CD4-positive, alpha-beta T cell treated with Interleukin-6 for 4 hours (primary cell): ENCODE data around the gene AGAP2.

Experiments
- DNase-seq: peaks from one replicate; pipeline ENCODE4 v3.0.0-alpha.2; 2020; ENCODE audit warnings: mixed read lengths

AGAP2 gene

DNA sequence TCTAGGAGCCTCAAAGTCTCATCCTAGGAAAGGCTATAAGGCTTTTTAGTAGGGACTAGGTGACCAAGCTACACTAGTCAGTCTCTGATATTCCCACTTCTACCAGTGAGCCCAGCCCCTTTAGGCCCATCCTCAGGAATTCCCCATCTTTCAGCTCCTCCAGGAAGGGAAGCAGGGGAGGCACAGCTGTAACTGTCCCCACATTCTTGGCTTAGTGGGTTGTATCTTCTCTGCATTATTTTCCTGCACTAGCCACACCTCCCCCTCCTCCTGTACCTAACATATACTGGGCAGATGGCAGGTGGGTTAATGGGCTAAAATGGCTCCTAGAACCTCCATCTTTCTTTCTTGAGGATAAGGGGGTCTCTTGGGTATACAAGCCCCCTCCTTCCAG, 28.8 kb upstream of the AGAP2 start:
- DNase-seq, result no peak

DNA sequence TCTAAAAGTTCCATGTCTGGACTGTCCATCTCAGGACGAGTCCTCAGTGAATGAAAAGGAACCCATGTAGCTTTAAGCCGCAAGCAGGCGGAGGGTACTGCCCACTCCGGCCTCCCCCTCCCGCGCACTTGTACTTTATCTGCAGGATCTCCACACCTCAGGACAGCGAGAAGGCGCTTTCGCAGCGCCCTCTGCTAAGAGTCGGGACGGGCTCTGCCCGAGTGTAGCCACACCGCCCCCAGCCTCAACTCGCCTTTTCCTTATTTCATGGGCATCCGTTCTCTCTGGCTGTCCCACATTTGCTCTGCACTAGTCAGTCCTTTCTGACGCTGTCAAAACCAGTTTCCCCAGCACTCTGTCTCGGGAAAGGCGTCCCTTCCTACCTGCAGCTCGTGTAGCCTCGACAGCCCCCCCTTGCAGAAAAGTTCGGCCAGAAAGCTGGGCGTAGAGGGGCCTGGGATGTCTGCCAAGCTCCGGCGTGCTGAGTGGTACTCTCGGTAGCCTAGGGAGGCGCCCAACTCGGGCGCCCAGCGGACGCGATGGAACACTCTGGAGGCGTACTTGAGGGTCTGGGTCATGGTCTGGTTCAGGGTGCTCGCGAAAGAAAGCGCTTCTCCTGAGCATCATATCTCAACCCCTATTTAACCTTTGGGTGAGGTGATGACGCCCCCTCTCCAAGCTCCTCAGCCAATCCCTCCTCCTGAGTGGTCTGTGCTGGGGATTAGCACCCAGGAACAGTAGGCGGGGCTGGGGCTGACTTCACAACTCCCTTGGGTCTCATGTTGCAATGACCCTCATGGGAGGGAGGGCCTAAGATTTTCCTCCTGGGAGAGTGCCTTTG, 28.1 kb upstream of the AGAP2 start, which contains the start of gene CYP27B1:
Gene CYP27B1 (minus strand): TSS at position 615 of the 841 bp plus-strand sequence. CDS start 37 bp downstream, at position 578.
- DNase-seq, result no peak

DNA sequence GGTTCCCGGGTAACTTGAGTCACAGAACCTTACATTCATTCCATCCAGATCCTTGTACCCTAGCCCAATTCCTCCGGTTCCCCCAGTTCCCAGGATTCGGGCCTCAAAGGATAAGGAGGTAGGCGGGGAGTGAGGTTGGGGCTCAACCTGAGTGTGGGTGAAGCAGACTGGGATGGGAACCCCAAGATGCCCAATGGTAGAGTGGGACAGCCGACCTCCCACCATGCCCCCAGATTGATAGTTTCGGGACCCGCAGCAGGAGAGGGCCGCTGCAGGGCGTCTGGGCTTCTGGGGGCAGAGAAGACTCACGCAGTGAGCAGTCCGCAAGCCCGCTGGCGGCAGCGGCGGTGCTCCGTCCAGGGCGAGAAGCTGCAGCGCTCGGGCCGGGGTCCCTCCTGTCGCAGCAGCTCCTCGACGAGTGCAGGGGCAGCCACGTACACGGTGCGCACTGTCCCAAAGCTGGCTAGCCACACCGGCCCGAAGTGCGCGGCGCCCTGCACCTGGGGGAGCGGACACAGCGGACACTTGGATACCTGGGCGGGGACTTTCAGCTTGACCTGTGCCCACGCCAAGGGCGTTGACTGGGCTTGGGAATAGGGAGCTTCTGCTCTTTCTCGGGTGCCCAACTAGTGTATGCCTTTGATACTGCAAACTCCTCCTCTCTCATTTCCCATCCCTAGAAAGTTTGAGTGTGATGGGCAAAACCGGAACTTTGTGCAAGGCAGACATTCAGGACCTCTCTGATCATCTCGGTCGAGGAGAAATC, 27.3 kb upstream of the AGAP2 start:
- no peak for DNase-seq

DNA sequence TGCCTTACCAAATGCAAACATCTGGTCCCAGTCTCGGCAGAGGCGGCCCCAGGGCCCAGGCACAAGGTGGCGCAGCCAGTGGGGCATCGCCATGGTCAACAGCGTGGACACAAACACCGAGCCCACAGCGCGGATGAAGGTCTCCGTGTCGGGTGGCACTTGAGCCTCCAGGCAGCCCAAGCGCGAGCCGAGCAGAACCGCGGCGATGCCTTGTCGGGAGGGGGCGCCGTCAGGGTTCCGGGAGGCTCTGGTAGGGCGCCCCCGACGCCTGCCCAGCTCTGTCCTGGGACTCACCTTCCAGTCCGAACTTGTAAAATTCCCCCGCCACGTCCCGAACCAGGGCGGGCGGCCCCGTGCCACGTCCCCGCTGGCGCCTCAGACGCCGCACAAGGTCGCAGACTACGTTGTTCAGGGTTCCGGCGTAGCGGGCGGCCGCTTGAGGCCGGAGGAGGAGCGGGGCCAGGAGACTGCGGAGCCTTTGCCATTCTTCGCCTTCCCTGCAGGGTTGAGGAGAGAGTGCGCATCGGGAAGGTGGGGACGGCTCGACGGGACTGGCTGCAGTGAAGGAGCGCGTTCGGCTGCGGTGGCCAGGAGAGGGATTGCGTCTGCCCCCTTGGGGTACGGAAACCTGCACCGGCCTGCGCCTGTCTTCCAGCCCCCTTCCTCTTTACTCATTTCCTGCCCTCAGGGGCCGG, 26.6 kb upstream of the AGAP2 start:
- DNase-seq, result peak; percentile 69

DNA sequence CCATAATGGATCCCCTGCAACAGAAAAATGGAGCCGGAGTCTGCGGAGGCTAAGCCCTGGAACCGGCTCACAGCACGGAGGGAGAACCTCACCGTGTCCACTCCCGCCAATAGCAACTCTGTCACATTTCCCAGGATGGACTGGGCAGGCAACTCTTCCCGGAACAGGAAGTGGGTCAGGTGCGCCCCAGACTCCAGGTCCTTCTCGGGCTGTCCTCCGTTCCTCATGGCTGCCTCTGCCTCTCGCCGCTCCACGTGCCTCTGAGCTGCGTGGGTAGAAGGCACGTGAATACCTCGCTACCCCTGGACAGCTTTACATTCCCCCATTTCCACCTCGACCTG, 26.1 kb upstream of the AGAP2 start:
- DNase-seq, result no peak

DNA sequence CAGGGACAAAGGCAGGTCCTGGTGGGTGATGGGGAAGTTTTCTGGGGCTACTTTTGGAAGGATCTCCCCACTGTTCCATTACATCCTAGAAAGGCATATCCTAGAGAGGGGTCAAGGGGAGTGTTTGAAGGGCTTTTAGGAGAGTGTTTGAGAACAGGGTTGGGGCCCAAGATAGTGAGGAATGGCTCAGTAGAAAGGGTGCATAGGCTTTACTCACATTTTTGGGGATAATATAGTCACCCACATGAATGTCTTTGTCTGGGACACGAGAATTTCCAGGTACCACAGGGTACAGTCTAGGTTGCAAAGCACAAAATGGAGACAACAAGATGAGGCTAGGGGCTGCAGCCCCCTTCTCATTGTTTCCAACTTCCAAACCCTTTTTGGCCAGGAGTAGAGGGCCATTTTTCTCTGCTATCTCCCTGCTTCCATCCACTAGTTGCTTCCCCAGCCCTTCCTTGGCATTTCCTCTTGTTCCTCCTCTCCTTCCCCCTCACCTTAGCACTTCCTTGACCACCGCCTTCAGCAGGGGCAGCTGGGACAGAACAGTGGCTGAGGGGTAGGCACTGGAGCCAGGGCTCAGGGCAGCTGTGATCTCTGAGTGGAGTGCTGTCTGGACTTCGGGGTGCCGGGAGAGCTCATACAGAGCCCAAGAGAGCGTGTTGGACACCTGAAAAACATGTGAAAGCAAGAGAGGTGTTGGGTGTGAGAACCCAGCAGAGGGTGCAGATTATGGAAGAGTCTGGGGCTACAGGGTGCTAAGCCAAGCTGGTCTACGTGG, 25.5 kb upstream of the AGAP2 start:
- no peak for DNase-seq

DNA sequence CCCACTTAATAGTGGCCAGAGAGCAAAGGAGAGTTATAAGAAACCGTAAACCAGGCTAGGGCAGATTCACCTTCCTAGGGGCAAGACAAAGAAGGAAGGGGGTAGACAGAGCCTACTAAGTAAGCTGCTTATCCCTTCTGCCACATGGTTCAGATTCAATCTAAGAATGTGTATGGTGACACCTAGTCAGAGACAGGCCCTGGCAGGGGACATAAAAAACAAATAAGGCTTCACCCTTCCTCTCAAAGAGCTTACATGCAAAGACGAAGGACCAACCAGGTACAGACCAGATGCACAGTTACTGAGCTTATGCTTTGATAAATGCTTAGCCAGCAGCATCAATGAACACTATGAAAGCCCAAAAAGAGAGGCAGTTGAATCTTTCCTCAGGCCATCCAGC, 23.9 kb upstream of the AGAP2 start:
- no peak for DNase-seq

DNA sequence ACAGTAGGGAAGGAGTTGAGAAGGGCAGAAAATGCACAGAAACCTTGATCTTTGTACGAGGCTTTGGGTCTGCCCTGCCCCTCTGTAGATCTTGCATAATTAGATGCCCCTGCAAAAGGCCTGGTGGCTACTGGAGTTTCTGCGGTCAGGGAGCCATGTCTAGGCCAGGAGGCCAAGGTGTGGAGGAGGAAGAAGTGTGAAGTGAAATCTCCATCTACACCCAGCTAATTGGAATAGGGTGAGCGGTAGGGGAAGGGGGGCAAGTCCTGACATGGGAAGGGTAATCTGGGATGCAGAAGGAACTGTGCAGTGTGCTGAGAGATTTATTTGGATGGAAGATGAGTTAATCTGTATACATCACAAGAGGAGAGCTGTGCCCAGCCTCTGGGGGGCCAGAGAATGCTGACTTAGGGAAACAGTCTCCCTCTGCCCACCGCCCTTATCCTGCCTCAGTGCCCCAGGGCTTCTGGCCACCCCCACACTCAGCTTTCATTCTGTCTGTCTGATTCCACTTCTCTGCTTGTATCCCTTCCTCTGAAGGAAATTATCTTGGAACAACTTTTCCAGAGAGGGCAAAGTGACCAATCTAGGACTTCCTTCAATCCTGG, 23.0 kb upstream of the AGAP2 start:
- no peak for DNase-seq

DNA sequence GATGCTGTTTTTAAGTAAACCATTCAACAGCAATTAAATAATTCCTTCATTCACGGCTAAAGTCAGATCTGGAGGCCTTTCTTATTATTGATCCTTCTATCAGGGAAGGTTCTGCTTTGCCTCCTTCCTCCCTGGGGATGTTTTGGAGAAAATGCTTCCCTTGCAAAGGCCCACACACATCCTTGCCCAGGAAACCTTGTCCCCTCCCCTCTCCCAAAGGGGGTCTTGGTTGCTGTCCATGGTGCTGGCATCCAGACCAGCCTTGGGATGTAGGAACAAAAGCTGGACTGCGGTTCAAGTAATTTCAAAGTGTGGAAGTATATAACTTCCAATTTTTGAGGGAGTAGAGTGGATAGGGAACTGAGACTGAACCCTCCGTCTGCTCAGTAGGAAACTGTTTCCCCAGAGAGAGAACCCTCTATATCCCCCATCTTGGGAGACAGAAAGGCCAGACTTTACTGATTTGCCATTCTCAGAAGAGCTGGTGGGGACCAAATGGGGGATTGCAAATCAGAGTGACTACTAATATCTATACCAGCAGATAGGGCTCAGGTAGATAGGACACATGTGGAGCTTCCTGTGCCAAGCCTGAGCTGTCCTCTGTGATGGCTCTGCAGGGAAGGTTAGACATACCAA, 21.9 kb upstream of the AGAP2 start:
- DNase-seq, result no peak

DNA sequence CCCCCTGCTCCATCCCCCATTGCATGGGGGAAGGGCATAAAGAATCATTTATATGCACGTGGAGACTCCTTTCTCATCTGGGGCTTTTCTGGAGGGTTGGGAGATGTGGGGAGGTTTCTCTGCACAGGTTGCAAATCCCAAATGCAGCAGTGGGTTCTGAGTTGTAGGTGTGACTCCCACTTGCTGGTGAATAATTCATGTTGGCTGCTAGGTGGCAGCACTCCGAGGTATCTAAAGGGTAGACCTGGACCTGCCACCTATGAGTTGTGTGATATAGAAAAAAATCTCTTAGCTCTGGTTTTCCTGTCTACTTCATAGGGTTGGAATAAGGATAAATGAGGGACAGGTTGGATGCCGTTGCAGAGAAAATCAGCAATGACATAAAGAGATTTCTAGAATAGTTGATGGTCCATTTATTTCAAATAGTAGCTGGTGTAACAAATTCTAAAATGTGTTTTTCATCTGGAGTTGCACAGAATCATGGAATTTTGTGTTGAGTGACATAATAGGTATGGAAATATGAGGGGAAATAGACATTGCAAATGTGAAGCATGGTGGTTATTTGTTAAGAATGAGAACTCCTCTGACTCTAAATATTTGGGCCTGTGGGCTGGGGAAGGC, 20.9 kb upstream of the AGAP2 start:
- peak; percentile 62 for DNase-seq

DNA sequence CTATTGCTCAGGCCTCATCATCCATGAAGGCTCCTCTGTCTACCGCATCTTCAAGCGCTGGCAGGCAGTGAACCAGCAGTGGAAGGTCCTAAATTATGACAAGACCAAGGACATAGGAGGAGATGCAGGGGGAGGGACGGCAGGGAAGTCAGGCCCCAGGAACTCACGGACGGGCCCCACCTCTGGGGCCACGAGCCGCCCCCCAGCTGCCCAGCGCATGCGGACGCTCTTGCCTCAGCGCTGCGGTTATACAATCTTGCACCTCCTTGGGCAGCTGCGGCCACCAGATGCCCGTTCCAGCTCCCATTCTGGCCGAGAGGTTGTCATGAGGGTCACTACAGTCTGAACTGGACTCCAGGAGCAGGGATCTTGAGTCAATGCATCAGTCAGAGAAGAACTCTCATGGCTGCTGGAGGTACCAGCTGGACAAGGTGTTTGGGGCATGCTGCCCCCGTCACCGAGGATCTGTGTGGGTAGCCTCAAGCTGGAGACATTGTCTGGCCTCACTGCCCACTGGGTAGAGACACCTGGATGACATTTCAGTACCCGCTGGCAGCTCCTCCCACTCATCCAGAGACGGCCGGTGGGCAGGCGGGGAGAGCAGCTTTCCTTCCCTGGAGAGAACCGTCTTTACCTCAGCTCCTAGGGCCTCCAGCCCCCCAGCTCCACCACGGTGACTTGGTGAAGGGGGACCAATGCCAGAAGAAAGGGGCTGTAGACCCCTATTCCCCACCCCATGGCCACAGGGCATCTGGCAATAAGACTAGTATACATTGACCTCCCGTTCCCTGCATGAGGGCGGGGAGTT, 20.2 kb upstream of the AGAP2 start:
- DNase-seq, result no peak

DNA sequence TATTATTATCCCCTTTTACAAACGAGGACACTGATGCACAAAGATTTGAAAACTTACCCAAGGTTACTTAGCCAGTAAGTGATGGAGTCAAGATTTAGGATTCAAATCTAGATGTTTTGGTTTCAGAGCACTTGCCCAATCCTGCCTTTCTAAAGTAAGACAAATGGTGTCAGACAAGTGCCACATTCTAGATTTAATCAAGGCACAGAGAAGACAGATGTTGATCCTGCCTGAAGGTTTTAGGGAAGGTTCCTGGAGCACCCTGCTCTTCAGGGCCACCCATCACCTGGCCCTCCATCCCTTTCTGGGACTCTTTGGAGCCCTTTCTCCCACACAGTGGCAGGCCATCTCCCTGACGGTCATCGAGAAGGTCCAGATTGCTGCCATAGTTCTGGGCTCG, 19.2 kb upstream of the AGAP2 start:
- DNase-seq, result no peak

DNA sequence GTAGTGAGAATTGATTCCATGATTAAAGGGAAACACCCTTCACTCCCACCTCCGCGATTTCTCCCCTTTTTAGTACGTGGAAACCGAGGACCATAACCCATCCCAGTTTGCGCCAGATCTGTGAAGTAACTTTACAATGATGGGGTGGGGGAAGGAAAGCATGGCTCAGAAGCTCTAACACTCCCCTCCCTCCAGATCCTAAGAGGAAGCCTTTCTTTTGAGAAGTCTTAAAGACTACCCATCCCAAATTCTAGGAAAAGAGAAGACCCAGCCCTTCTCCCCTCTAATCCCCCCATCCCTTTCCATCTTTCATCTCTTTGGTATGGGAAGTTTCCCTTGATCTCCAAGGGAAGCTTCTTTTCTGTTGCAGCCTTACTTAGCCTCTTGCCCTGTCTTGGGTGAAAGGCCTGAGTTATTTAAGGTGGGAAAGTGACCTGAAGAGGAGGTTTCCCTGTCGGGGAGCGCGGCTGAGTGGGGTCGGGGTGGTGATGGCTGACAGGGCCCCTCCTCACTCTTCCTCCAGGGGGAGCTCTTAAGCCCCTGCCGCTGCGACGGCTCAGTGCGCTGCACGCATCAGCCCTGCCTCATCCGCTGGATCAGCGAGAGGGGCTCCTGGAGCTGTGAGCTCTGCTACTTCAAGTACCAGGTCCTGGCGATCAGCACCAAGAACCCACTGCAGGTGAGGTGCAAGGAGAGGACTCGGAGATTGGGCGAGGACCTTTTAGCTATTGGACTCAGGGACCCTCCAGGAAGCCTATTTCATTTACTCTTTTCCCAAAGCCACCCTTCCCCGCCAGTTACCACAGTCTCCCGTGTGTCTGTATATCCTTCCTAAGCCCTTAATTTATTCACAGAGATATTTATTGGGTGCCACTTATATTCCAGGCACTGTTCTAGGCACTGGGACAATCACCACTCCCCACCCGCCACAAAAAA, 18.1 kb upstream of the AGAP2 start:
- peak; percentile 78 for DNase-seq

DNA sequence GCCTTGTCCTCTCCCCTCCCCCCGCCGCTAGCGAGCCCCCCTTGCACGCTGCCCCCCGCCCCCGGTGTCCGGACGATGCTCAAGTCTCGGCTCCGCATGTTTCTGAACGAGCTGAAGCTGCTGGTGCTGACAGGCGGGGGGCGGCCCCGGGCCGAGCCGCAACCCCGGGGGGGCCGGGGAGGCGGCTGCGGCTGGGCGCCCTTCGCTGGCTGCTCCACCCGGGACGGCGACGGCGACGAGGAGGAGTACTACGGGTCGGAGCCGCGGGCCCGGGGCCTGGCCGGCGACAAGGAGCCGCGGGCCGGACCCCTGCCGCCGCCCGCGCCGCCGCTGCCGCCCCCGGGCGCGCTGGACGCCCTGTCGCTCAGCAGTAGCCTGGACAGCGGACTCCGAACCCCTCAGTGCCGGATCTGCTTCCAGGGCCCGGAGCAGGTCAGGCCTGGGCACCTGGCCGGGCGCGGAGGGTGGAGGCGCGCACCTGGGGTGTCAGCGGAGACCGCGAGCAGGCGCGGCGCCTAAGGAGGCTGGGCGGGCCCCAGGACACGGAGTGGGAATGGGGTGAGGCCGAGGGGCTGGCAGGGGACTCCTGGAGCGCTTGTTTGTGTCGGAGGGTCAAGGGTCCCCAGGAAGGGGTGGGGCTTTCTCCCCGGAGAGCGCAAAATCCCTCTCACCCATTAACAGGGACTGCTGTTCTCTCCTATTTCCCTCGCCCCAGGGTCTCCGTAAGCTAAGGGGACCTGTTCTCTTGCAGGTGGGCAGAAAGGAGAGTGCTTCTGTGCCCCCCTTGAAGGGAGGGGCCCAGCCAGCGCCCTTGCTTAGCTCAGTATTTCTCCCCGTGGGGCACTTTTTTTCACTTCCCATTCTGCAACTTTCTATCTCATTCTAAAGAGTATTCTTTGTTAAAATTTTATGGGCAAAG, 17.2 kb upstream of the AGAP2 start:
- peak; percentile 51 for DNase-seq

DNA sequence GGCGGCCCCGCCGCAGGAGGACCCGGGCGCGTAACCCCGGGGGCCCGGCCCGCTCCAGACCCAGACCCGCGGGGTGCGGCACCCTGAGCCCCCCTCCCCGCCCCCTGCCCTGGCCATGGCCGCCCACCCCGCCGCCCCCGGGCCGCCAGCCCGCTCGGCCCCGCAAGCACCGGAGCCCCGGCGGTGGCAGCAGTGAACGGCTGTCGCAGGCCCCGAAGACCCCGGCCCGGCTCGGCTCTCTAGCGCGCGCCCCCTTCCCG, 16.6 kb upstream of the AGAP2 start:
- no peak for DNase-seq

DNA sequence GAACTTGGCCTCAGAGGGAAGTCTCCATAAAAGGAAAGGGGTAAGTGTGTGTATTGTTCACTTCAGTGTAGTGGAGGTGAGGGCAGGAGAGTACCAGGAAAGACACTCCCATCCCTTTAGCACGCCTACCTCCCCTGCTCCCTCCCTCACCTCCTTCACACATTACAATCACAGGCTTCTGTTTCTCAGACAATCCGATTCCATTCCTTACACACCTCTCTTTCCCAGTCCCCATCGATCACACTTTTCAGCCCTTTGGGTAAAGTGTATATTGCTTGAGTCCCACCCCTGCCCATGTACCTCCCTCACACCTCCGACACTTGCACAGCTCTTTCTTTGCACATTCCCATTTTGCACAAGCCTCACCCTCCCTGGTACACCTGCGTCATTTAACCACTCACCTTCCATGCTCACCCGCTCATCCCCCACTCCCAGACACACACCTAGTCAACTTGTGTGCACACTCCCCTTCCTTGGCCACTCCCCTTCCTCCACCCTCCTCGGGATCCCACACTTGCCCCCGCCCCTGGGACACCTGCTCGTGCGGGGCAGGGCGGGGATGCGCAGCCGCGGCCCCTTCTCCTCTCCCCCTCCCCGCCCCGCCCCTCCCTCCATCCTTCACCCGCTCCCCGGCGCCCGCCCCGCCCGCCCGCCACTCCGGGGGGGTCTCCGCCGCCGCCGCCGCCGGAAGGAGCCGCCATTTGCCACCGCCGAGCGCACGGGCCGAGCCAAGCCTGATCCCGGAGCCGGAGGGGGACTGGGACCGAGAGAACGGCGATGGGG, 16.1 kb upstream of the AGAP2 start, which contains the start of gene MARCHF9:
Gene MARCHF9 (plus strand): TSS at position 693 of the 783 bp plus-strand sequence. CDS start 426 bp downstream, outside the sequence.
- DNase-seq, result peak; percentile 96

DNA sequence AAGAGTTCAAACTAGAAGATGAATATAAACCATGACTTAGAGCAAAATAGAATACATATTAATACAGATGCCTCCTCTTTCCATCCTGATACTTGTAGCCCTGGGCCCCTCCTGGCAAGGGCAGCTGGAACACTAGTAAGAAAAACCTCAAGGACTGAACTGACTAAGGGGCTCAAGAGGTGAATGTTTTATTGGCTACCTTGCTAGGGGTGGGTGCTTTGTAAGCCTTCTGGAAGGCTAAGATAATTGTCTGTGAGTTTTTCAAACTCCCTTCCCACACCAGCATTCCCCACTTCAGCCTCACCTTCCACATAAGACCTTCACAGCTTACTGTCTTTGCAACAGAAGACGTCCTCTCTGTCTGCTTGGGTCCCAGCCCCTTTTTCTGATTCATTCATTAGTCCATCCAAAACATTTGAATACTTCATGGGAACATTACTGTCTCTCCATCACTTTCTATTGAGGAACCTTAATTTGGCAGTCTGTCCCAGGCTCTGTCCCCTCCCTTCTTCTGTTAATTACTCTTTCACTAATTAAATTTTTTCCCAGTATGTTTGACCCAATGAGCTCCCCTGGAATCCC, 15.3 kb upstream of the AGAP2 start:
- DNase-seq, result no peak
